CD4-positive, CD25-positive, alpha-beta regulatory T cell (primary cell): ENCODE data around the gene MYO1A. TPM values are rescaled to one million over a fixed set of nuclear protein-coding genes. Genes with fewer than 3 reads are reported as not detected.

Experiments used
- ATAC-seq, 2 donors: fragments of 150-1000 bp; cut with Tn5 transposase; one replicate each; pipeline ENCODE4 v1.10.0; 2021; ENCODE audit warnings: low read depth in 2 of 2, moderate number of reproducible peaks in 2 of 2, moderate library complexity in 1 of 2
- DNase-seq, 3 donors: peaks; one replicate each; pipeline versions ENCODE4 v3.0.0 to v3.0.0-alpha.2; 2012 to 2022; ENCODE audit warnings: mixed read lengths in 1 of 3
- H3K27ac ChIP-seq: one replicate; pipeline ENCODE4 v1.7.0; 2013; ENCODE audit warnings: mild to moderate bottlenecking, low read length; ENCODE audit not compliant: insufficient read depth, poor library complexity, severe bottlenecking
- H3K27me3 ChIP-seq: one replicate; pipeline ENCODE4 v1.7.0; 2013; ENCODE audit warnings: low read length; ENCODE audit not compliant: control insufficient read depth, insufficient read depth
- H3K36me3 ChIP-seq: one replicate; pipeline ENCODE4 v1.7.0; 2013; ENCODE audit warnings: mild to moderate bottlenecking, low read length, moderate library complexity; ENCODE audit not compliant: control insufficient read depth, insufficient read depth
- H3K4me1 ChIP-seq: 2 replicates; pipeline ENCODE4 v1.7.0; 2013; ENCODE audit warnings: mild to moderate bottlenecking, low read length; ENCODE audit not compliant: insufficient read depth, control insufficient read depth, poor library complexity, severe bottlenecking
- H3K4me3 ChIP-seq: one replicate; pipeline ENCODE4 v1.7.0; 2013; ENCODE audit warnings: low read depth, mild to moderate bottlenecking, low read length, moderate library complexity
- H3K9me3 ChIP-seq, 2 experiments: 1 replicate in 1 of 2; 2 replicates in 1 of 2; pipeline ENCODE4 v1.7.0; 2013; ENCODE audit warnings: low read length in 2 of 2, mild to moderate bottlenecking in 1 of 2, moderate library complexity in 1 of 2; ENCODE audit not compliant: control insufficient read depth in 2 of 2
- H3K27ac Mint-ChIP-seq, 3 donors: one replicate each; pipeline ENCODE4 v1.8.0; 2020 to 2022; ENCODE audit warnings: mild to moderate bottlenecking in 3 of 3, mixed read lengths in 3 of 3, moderate library complexity in 2 of 3
- H3K27me3 Mint-ChIP-seq: one replicate; pipeline ENCODE4 v1.8.0; 2022; ENCODE audit warnings: mild to moderate bottlenecking, mixed read lengths
- H3K36me3 Mint-ChIP-seq: one replicate; pipeline ENCODE4 v1.8.0; 2020; ENCODE audit warnings: mixed read lengths
- H3K4me1 Mint-ChIP-seq, 4 donors: one replicate each; pipeline ENCODE4 v1.8.0; 2020 to 2022; ENCODE audit warnings: mixed read lengths in 4 of 4, mild to moderate bottlenecking in 1 of 4
- H3K4me3 Mint-ChIP-seq, 4 donors: one replicate each; pipeline ENCODE4 v1.8.0; 2020 to 2022; ENCODE audit warnings: mild to moderate bottlenecking in 4 of 4, mixed read lengths in 4 of 4, moderate library complexity in 3 of 4
- H3K9me3 Mint-ChIP-seq, 7 donors: one replicate each; pipeline ENCODE4 v1.8.0; 2020 to 2022; ENCODE audit warnings: mixed read lengths in 7 of 7, mild to moderate bottlenecking in 3 of 7, moderate library complexity in 2 of 7
- polyA plus RNA-seq, 4 donors: library from polyadenylated mRNA; unstranded; fragments of 300-500 nt; fragmentation: Illumina TruSeq; gene quantifications; one replicate each; pipeline ENCODE4 v1.2.3, GENCODE V29; 2021
- total RNA-seq: library from RNA; stranded (reverse); gene quantifications from one replicate; pipeline ENCODE4 v1.2.3, GENCODE V29; 2022

MYO1A gene
- total and polyA plus RNA-seq, 5 donors from 2014 or later, result 0.32 to 0.38 TPM; not detected in 3

DNA sequence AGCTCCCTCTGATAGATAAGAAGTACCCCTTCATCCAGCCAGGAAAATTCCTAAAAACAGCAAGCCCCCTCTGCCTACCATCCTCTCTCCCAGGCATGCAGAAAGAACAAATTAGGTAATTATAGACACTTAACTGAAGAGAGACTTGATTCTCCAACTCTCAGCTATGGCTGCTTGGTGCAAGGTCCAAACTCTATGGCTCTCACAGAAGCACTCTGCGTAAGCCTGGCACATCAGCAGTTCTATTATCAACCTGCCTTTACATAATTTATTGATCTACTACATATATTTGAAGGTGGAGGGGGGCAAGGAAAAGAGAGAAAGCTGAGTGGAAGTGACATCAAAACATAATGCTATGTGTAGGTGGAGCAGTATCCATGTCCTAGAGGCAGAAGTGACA is 1.1 kb upstream of the MYO1A start:
- Mint-ChIP-seq H3K36me3 (no peaks in the 10 kb centered on the region), H3K4me1 (peaks cover 9 to 26% (median 10%) of the 10 kb centered on the region in 4 donors), H3K9me3 (no peaks in the 10 kb centered on the region), H3K27me3 (peaks cover 4% of the 10 kb centered on the region), H3K4me3 (no peak overlapping the region), H3K27ac (peak overlapping the region in 1 of 3 donors; percentile 34)
- Histone ChIP-seq H3K27ac (no peak overlapping the region), H3K9me3 (no peaks in the 10 kb centered on the region), H3K4me1 (peaks cover 9% of the 10 kb centered on the region), H3K4me3 (no peak overlapping the region), H3K36me3 (no peaks in the 10 kb centered on the region), H3K27me3 (no peaks in the 10 kb centered on the region)
- ATAC-seq (no peak), DNase-seq (no peak)

DNA sequence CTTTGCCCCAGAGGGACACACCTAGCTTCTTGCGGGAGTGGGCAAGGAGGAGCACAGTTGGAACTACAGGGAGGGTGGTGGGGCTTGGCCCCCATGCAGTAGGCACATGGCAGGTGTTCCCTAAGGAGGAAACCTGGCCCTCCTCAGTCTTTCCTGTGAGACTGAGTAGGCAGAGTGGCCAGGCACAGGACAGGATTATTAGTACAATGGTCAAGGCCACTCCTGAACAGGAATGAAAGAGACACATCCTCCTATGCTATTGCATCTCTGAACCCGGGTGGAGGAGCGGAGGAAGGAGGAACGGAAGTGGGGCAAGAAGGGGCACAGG is 846 bp downstream of the MYO1A start:
- H3K27me3 ChIP-seq, result no peaks in the 10 kb centered on the region
- Mint-ChIP-seq H3K27me3 (peaks cover 11% of the 10 kb centered on the region), H3K36me3 (no peaks in the 10 kb centered on the region), H3K4me1 (peaks cover 6 to 29% (median 10%) of the 10 kb centered on the region in 4 donors), H3K9me3 (no peaks in the 10 kb centered on the region), H3K4me3 (peak overlapping the region in 1 of 4 donors; percentile 15), H3K27ac (peak overlapping the region in 1 of 3 donors; percentile 18)
- peaks cover 9% of the 10 kb centered on the region for H3K4me1 ChIP-seq
- no peaks in the 10 kb centered on the region for H3K9me3 ChIP-seq
- H3K27ac ChIP-seq, result no peak overlapping the region
- no peak overlapping the region for H3K4me3 ChIP-seq
- no peaks in the 10 kb centered on the region for H3K36me3 ChIP-seq
- no peak for DNase-seq
- no peak for ATAC-seq

DNA sequence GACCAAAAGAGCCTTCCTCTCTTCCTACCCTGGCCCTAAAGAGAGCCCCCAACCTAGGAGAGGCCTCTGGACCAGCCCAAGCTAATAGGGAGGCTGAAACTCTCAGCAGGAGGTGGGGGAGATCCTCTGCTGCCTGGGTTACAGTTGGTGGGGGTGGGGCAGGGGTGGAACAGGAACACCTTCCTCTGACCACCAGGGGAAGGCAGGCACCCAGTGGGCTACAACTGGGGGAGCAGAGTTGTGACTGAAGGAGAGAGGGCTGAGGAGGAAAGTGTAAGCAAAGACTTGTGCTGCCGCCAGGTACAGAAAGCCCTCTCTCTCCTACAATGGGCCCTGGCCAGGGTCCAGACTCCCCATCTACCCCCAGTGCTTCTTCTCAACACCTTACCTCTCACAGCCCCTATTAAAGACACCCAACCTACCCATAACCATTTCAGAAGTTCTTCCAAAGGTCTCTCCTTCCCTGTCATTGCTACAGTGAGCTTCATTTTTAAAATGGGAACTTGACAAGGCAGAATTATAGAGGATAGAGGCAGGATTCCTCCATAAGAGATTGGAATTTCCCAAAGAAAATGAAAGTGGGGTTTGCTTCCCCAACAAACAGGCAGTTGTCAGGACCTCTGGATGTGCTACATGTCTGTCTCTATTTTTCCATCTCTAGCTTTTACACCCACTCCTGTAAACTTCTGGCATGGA is 1.4 kb downstream of the MYO1A start:
- Mint-ChIP-seq H3K9me3 (no peaks in the 10 kb centered on the region), H3K27ac (peak overlapping the region in 1 of 3 donors; percentile 14), H3K27me3 (peaks cover 11% of the 10 kb centered on the region), H3K4me3 (peak overlapping the region in 1 of 4 donors; percentile 15), H3K36me3 (no peaks in the 10 kb centered on the region), H3K4me1 (peaks cover 6 to 29% (median 10%) of the 10 kb centered on the region in 4 donors)
- Histone ChIP-seq H3K36me3 (no peaks in the 10 kb centered on the region), H3K9me3 (no peaks in the 10 kb centered on the region), H3K27ac (no peak overlapping the region), H3K27me3 (no peaks in the 10 kb centered on the region), H3K4me1 (peaks cover 9% of the 10 kb centered on the region), H3K4me3 (no peak overlapping the region)
- ATAC-seq (no peak), DNase-seq (no peak)

DNA sequence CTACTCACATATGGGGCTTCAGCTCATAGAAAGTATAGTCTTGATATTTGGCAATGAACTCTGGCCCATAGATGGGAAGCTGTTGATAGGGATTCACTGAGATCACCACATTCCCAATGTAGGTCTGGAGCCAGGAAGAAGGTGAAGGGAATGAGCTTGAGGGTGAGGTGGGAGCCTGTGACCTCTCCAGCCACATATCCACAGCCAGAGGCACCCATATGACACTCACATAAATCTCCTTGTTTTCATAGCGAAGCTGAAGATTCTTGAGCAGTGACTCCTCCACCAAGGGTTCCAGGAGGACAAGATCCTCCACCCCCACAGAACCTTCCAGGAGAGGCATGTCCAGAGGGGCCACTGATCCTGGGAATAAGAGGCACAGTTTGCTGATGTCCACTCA is 1.9 kb downstream of the MYO1A start:
- Histone ChIP-seq H3K27me3 (no peaks in the 10 kb centered on the region), H3K4me3 (no peak overlapping the region), H3K9me3 (no peaks in the 10 kb centered on the region), H3K36me3 (no peaks in the 10 kb centered on the region), H3K27ac (no peak overlapping the region), H3K4me1 (peaks cover 9% of the 10 kb centered on the region)
- peak overlapping the region in 2 of 3 donors; percentile 82 to 89 for H3K27ac Mint-ChIP-seq
- H3K27me3 Mint-ChIP-seq, result peaks cover 11% of the 10 kb centered on the region
- H3K9me3 Mint-ChIP-seq, result no peaks in the 10 kb centered on the region
- no peaks in the 10 kb centered on the region for H3K36me3 Mint-ChIP-seq
- DNase-seq, result no peak
- H3K4me3 Mint-ChIP-seq, result peak overlapping the region in 1 of 4 donors; percentile 70
- peaks cover 6 to 29% (median 10%) of the 10 kb centered on the region in 4 donors for H3K4me1 Mint-ChIP-seq
- no peak for ATAC-seq

DNA sequence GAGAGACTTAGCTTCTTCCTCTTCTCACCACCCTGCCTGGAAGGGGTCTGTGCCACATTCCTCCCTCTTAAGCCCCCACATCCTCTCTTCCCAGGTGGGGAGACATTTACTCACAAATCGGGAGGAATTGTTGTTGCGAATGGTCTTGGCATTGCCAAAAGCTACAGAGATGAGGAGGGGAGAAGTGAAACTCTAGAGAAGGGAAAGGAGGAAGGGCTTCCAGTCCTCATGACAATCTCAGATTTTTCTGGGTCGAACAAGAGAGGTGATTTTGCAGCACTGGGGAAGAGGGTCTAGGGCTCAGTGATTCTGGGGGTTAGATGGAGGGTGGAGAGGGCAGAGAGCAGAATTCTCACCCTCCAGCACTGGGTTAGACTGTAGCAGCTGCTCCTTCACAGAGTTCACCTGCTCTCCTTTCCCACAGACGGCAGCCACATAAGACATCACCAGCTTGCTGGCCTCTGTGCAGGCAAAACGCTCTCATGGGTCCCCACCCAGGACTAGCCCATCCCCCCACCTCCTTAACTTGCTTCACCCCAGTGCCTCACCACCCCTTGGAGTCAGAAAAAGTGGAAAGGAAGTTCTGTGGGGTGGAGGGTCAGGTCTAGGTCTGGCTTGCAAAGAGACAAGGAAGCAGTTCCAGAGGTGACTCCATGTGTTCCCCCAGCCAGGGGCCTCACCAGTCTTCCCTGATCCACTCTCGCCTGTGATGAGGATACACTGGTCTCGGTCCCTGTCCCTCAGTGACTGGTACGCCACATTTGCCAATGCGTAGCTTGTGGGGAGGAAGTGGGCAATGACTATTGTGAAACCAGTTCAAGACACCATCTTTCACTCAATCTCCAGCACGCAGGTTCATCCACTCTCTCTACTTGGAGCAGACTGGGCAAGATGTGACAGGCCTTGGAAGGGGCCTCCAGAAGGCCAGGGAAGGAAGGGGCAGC is 2.7 kb downstream of the MYO1A start:
- H3K4me3 Mint-ChIP-seq, result peak overlapping the region in 2 of 4 donors; percentile 49 to 70
- H3K4me1 Mint-ChIP-seq, result peaks cover 6 to 29% (median 10%) of the 10 kb centered on the region in 4 donors
- Histone ChIP-seq H3K27me3 (no peaks in the 10 kb centered on the region), H3K4me3 (peak overlapping the region; percentile 19), H3K4me1 (peaks cover 9% of the 10 kb centered on the region), H3K36me3 (no peaks in the 10 kb centered on the region), H3K9me3 (no peaks in the 10 kb centered on the region), H3K27ac (no peak overlapping the region)
- no peaks in the 10 kb centered on the region for H3K36me3 Mint-ChIP-seq
- H3K27me3 Mint-ChIP-seq, result peaks cover 11% of the 10 kb centered on the region
- peak in 1 of 2 donors; percentile 59 for ATAC-seq
- peak in 2 of 3 donors; percentile 17 to 74 for DNase-seq
- H3K9me3 Mint-ChIP-seq, result no peaks in the 10 kb centered on the region
- peak overlapping the region; percentile 82 to 89 (median 82) for H3K27ac Mint-ChIP-seq

DNA sequence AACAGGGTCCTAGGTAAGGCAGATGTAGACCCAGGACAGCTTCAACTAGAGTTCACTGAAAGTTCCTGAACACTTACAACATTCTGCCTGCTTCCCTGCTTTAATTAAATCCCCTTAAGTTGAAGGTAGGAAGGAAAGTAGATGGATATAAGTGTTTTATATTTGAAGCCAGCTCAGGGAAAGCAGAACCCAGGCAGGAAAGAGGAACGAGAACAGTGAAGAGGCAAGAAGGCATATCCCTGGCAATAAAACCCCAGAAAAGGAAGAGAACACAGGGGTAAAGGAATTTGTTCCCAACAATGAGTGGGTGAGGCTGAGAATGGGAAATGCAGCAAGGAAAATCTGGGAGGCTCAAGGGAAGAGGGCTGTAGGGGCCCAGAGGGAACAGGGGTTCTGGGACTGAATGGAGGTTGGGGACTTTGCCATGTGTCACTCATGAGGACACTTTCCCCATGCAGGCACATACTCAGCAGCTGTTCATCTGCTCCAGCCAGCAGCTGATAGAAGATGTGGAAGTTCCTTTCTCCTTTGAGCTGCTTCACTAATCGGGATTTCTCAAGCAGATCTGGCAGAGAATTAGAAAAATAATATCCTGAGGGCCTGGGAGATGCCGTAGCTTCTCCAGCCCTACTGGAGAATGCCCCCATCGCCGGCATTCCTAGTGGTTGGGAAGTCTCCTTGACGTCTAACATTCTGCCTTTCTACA is 3.7 kb downstream of the MYO1A start:
- H3K4me3 ChIP-seq, result no peak overlapping the region
- H3K27ac Mint-ChIP-seq, result peak overlapping the region in 1 of 3 donors; percentile 86
- H3K36me3 Mint-ChIP-seq, result no peaks in the 10 kb centered on the region
- no peaks in the 10 kb centered on the region for H3K9me3 Mint-ChIP-seq
- no peaks in the 10 kb centered on the region for H3K9me3 ChIP-seq
- H3K27me3 ChIP-seq, result peaks cover 3% of the 10 kb centered on the region
- no peak overlapping the region for H3K27ac ChIP-seq
- H3K27me3 Mint-ChIP-seq, result peaks cover 11% of the 10 kb centered on the region
- H3K4me1 ChIP-seq, result peaks cover 9% of the 10 kb centered on the region
- DNase-seq (no peak), ATAC-seq (no peak)
- no peaks in the 10 kb centered on the region for H3K36me3 ChIP-seq
- no peak overlapping the region for H3K4me3 Mint-ChIP-seq
- peaks cover 6 to 29% (median 10%) of the 10 kb centered on the region in 4 donors for H3K4me1 Mint-ChIP-seq

DNA sequence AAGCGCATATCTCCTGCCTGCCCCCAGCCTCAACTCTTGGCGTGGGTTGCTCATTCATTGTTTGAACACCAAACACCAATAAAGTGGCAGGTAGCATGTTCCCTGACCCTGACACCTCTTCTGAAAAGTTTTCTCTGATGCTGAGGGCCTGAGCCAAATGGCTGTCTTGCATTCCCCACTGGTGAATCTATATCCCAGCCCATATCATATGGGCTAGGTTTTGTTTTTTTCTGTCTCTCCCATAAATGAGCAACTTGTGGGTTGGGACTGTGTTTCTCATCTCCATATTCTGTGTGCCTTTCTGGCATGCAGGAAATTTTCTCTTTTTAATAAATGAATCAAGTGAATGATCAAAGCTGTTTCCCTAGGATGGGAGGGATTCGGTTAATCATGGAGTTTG is 5.0 kb downstream of the MYO1A start:
- Histone ChIP-seq H3K27me3 (peaks cover 3% of the 10 kb centered on the region), H3K27ac (no peak overlapping the region), H3K36me3 (no peaks in the 10 kb centered on the region), H3K9me3 (no peaks in the 10 kb centered on the region), H3K4me3 (no peak overlapping the region), H3K4me1 (peaks cover 9% of the 10 kb centered on the region)
- Mint-ChIP-seq H3K36me3 (no peaks in the 10 kb centered on the region), H3K27ac (no peak overlapping the region), H3K4me1 (peaks cover 6 to 29% (median 10%) of the 10 kb centered on the region in 4 donors), H3K9me3 (no peaks in the 10 kb centered on the region), H3K27me3 (peaks cover 11% of the 10 kb centered on the region), H3K4me3 (no peak overlapping the region)
- ATAC-seq (no peak), DNase-seq (no peak)
